NCI-H510A treated with DMSO at 0.1 percent for 48 hours (cell line): Measurements from ENCODE around the gene ESYT3.
"Not testable (repeated sequence)": the region's sequence is repeated elsewhere in the genome, so short reads cannot be mapped to it uniquely, and the experiment has no call there.

ENCODE experiments used
- DNase-seq: peaks from one replicate; lab custom pipeline; 2025; lab: John Stamatoyannopoulos, UW

Gene ESYT3

DNA sequence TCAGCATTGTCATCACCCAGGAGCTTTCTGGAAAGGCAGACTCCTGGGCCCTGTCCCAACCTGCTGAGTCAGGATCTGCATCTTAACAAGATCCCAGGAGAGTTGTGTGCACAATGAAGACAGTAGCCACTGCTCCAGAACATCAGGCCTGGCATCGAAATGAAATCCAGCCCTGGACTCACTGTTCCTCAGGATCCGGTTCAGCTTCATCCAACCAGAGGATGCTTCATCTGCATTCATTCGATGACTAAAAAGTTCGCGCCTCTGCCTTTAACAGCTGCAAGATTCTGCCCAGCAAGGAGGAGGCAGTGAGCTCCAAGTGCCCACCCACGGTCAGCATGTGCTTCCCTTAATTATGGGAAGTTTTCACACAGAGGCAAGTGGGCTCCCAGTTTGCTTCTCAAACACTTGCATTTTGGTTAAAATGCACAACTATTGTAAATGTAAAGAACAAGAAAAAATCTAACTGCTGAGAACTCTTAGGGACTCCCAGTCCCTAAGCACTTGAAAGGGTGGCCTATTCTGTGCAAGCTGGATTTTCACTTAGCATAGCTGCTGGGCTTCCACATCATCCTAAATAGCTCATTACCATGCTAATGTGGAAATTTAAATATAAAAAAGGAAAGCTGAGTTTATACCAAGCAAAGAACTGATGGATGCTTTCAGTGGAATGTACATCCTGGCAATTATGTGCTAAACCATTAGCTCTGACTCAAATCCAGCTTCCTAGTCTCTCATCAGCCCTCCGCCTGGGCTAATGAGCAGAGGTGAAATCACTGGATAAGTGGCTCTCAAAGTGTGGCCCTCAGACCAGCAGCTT is 25.5 kb upstream of the ESYT3 start:
- DNase-seq, result no peak

DNA sequence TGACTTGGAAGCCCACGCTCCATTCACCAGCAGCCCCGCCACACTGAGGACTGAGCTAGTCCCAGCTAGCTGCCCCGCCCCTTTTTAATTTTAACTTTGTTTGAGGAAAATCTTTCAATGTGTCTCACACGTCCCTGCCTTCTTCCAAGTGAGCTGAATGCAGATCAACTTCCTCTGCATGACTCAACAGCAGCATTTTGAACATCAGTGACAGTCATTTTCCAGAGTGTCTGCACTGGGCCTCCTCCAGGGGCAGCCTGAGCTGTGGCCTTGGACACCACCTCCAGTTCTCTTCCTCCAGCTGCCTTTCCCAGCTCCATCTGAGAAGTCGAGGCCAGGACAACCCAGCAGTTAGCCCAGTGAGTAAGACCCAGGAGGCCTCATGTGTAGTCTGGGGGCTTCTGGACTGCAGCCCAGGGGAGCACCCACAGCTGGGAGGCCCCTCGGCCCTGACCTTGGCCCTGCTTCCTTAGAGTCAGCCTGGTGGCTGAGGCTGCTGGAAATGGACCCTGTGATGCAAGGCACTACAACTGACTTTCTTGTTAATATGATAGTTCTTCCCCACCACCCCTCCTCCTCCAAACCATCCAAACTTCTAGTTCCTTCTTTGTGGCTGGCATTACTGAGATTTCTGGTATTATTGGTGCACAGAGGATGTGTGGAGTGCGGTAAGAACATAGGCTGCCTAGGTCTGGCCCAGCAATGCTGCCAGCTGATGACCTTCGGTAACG is 21.4 kb upstream of the ESYT3 start:
- DNase-seq, result no peak

DNA sequence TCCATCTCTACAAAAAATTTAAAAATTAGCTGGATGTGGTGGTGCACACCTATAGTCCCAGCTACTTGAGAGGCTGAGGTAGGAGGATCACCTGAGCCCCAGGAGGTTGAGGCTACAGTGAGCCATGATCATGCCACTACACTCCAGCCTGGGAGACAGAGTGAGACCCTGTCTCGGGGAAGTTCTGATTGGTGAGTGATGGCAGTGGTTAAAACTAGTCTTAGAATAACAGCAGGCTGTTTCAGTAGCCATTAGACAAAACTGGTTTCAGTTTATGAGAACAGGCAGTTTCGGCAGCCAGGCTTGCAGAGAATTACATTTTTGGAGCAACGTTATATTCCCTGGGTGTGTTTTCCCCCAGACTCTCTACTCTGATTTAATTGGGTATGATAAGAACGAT is 18.2 kb upstream of the ESYT3 start:
- not testable (repeated sequence) for DNase-seq

DNA sequence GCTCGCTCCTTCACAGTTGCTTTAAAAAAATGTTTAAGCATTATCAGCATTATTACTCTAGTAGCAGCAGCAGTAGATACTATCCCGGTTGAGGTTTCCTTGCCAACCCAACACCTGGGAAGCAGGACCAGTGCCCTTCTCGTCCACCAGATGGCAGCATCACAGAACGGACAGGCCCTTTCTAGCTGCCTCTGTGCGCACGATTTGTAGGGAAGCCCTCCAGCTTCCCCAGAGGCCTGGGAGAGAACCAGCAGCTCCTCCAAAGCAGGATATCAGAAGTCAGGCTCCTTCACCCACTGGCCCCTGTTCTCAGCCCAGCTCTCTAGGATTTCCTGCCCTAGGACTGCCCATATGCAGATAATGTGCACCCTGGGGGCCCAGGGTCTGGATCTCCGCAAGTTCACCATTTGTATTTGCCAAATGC is 16.8 kb upstream of the ESYT3 start:
- peak; percentile 82 for DNase-seq

DNA sequence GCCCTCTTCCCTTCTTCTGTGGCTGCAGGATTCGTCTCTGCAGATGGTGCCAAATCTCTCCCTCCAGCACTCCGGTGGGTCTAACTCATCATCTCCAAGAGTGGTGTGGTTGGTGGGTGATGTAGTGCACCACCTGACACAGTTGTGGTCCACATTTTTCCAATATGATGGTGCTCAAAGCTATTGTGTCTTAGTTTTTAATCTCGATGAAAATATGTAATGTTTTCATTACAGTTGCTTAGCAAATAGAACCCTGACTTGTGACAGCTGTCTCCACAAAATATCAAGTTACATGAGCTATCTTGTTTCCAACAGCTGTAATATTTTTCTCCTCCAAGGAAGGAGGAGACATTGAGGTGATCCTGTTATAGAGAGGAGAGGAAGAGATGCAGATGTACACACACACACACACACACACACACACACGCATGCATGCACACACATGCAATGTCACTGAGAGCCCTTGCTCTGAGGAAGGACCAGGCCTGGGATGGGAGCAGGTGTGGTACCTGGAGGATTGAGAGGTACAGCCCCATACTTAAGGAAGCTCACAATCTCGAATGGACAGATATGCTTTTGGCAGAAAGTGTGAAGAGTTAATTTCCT is 15.7 kb upstream of the ESYT3 start:
- peak; percentile 39 for DNase-seq

DNA sequence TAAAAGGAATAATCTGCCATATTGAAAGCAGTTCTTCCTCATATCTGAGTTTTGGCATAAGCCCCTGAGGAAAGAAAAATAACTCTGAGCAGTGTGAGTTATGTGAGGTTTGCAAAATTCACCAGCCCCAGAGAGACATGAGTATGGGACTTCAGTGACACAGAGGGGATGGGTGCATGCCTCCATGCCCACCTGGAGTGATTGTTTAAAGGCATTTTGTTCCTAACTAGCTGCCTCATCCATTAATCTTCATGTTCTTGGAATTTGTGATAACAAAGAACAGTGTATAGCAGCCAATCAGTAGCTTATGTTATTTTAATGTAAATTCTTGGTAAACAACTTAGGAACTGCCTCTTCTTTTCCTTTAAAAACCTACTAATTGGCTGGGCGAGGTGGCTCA is 11.1 kb upstream of the ESYT3 start:
- DNase-seq, result no peak

DNA sequence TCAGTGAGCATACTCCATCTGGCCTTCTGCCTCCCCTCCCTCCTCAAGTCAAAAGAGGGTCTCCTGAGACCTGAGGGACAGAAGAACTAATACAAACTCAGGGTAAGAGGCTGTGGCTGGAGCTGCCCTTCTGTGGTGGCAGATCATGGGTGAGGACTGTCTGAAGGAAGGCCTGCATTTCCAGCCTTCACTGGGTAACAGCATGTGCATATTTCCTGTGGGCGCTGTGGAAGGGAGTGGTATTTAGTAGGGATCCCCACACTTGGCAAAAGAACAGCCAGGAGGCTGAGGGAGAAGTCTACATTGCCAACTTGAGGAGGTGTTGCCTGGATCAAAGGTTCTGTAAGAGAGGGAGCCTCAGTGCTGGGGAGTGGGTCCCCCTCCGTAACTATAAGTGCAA is 10.1 kb upstream of the ESYT3 start:
- DNase-seq, result no peak

DNA sequence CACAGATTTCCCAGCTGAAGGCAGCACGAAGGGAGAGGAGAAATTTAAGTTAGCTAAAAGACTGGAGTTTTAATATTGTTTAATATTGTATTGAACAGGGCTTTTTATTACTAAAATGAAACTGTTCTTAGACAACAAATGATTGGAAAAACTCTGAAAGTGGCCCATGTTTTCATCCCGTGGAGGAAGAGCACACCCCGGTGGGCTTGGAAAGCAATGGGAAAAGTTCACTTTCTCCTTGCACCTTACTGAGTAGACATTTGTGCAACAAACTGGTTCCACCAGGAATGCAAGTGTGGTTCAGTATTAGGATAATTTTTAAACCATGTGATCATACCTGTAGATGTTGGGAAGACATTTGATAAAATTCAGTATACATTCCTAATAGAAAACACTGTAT is 8.2 kb upstream of the ESYT3 start:
- no peak for DNase-seq

DNA sequence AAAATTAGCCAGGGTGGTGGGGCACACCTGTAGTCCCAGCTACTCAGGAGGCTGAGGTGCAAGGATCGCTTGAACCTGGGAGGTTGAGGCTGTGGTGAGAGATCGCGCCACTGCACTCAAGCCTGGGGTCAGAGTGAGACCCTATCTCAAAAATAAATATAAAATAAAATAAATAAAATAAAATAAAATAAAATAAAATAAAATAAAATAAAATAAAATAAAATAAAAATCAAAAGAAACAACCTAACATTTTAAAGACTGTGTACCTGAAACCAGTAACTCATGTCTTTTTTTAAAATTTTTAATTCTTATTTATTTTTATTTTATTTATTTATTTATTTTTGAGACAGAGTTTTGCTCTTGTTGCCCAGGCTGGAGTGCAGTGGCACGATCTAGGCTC is 7.7 kb upstream of the ESYT3 start:
- not testable (repeated sequence) for DNase-seq

DNA sequence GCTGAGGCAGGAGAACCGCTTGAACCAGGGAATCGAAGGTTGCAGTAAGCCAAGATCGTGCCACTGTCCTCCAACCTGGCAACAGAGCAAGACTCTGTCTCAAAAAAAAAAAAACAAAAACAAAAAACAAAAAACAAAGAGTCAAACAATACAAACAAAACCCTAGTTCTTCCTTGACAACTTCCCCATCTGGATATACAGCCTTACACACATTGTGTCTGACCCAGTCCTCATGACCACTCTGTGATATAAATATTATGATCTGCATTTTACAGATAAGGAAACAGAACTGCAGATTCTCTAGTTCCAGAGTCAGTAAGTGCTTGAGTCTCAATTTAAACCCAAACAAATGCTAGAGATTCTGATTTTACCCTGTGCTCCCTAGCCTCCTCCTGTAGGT is 4.8 kb upstream of the ESYT3 start:
- no peak for DNase-seq

DNA sequence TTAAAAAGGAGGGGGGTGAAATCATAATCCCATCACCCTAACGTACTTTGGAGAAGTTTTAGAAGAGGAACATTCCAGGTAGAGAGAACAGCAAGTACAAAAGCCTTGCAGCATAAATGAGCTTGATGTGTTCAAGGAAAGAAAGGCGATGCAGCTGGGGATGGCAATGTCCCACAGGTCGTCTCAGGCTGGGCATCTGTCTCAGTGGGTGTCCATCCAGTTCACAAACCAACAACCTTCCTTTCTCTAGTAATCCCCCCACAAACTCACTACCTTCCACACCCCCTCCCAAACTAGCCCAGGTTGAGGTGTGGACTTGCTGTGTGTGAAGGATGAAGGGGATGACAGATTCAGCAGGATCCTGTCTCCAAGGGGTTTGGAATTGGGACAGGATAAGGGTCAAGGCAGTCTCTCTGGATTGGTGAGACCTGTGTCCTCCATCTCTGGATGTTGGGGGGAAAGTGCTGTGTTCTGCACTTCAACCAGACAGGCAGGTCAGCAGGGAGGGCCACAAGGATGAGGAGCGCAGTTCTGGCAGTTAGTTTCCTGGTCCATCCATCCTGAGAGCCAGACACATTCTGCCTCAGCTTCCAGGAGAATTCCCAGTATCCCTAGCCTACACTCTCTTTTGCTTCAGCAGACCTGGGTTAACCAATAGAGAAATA is 1.7 kb upstream of the ESYT3 start:
- no peak for DNase-seq

DNA sequence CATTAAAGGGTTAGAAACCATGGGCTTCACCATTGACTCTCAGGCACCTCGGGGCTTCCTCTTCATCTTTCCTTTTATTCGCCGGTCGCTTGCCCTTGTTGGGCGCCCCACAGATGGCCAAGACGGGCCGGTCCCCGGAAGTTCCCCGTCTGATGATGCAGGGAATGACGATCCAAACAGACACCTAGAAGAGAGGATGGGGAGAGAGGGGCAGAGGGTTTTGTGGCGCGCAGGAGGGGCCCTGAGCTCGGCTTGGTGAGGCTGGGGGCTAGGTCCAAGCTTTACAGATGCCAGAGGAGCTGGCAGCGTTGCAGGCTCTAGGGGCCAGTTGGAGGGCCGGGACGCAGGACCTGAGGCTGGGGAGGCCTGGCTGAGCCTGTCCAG is 532 bp upstream of the ESYT3 start:
- no peak for DNase-seq

DNA sequence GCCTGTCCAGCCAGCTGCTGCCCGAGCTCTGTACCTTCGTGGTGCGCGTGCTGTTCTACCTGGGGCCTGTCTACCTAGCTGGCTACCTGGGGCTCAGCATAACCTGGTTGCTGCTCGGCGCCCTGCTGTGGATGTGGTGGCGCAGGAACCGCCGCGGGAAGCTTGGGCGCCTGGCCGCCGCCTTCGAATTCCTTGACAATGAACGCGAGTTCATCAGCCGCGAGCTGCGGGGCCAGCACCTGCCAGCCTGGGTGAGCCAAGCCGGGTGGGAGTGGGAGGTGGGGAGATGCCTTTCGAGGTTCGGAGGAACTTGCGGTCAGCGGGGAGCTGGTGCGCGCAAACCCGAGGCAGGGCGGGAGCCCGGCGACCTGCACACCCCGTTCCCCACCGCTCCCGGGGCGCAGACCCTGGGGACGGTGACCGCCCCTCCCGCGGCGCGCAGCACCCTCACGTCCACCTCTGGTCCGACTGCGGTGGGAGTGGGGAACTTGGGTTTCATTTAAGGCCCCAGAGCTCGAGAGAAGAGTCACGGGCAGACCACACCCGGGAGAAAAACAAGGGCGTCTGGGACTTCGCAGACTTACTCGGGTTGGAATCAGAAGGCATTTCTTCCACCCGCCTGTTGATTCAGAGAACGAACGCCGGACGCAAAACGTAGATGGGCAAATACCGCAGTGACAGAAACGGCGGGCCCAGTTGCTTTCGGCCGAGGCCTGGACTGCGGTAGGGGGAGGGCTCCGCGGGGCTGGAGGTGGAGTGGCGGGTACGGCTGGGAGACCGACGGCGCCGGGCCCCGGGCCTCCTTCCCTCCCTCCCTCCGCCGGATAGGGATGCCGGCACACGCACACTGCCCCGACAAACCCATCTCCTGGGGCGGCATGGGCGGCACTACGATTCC is 708 bp downstream of the ESYT3 start:
- peak; percentile 24 for DNase-seq

DNA sequence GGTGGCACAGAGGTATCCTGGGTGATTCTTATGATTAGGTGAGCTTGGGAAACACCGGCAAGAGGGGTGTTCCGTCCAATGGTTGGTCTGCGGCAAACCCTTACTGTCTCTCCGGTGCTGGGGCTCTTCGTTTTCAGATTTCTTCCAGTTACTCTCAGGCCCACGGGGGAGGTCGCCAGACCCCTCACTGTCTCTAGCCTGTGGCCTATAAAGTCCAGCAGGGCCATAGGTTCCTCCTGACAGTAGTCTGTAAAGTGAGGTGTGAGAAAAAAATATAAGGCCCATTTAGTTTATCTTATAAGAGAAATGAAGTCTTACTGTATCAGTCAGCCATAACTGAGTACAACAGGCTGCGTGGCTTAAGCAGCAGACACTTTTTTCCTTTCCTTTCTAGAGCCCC is 1.4 kb downstream of the ESYT3 start:
- DNase-seq, result no peak

DNA sequence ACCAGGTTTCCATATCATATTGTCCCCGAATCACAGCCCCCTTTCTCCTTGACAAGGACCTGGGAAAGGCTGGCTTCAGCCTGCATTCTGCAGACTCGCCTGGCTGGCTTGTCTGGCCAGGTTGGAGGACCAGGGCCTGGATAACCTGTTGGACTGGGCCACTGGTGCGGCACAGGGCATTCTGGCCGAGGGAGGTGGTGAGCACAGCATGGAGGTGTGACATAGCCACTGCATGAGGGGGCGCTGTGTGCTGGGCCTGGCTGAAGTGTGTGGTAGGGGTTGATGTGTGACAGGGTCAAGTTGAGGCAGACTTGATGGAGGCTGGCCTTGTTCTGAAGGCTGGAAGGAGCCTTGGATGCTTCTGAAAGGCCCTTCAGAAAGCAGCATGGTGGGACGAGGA is 2.9 kb downstream of the ESYT3 start:
- no peak for DNase-seq

DNA sequence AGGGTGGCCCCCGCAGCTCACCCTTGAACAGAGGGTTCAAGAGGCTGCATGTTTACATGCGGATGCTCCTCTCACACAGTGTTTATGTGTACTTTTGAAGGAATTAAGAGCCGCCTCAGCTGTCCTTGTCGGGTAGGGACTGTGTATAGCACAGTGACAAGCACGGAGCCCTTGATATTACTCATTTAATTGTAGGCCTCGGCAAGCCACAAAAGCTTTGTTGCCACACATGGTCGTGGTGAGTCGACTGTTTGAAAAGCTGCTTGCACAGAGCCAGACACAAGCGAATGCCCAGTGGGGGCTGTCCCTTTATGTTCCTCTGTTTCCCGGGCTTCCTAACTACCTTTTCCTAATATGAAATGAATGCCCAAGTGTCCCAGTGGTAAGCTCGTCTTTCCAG is 4.5 kb downstream of the ESYT3 start:
- peak; percentile 21 for DNase-seq

DNA sequence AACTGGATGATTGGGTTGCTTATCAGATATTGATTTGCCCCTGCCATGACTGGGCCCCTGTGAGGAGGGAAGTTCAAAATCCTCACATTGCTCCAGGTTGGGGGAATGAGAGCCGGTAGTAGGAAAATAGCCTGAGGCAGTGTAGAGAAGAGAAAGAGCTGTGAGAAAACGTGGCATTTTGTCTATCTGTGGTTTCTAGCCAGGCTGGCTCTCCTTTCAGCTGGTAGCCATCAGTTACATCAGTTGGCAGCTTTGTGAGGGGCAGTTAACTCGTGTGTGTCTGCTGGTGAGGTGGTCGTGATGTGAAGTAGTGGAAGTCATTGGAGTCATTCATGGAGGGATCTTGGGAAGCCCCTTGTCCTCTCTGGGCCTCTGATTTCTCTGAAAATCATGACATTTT is 5.2 kb downstream of the ESYT3 start:
- no peak for DNase-seq

DNA sequence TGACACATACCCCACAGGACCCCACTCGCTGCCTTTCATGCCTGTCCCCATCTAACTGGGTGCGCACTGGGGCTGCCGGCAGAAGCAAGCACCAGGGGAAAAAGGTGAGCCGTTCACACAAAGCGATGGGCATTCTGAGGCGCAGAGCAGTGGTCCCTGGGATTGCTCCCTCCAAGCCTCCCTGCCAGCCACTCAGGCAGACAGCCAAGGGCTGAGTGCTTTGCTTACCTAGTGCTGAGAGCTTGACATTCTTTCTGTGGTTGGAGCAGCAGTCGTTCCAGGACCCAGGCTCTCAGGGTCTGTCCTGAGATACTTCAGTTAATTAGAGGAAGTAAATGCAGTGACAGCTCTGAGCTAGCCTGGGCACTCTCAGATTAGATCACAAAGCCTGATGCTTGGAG is 5.7 kb downstream of the ESYT3 start:
- peak; percentile 46 for DNase-seq

DNA sequence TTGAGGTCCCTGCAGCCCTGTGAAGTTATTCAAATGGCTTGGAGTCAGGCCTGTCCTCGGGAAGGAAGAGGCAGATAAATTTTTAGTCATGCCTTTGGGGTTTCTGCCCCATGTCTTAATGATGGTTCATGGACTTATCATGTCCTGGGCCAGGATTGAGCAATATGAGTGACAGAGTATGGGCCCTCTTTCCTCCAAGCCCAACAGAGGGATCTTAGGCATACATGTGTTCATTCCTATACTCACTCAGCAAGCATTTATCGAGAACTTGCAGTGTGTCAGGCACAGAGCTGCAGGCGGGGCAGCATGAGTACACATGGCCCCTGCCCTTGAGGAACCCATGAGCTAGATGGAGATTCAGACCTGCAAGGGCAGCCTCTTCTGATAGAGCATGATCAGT is 6.2 kb downstream of the ESYT3 start:
- DNase-seq, result no peak

DNA sequence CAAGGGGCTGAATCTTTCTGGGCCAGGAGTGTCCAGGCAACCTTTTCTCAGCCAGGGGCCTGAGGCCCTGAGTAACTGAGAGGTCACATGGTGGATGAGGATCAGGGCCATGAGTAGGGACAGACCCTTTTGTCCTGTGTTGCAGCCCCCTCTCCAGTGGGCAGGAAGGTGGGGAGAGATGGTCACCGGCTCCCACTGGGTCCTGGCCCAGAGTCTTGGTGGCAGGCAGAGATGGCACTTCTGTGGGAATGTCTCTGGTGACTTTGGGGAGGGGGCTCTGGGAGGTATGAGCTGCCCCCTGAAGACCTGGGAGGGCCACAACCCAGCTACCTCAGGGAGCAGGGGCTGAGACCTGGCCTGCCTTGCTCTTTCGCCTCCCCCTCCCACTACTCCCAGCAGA is 6.8 kb downstream of the ESYT3 start:
- no peak for DNase-seq

DNA sequence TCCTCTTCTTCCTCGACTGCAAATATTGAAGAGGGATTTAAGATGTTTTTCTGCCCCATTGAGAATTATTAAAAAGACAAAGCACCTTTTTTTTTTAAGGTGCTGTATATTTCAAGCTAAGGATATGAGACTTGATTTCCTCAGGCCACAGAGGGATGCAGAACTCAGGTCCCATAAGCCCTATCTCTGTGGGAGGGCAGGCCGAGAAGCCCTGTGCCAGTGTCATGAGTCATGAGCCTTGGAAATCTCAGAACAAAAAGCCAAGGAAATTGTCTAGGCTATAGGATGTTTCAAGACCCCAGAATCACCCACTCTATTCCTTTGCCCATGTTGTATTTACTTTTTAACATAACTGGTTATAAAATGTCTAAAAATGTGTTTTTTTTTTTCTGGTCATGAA is 7.3 kb downstream of the ESYT3 start:
- DNase-seq, result no peak

DNA sequence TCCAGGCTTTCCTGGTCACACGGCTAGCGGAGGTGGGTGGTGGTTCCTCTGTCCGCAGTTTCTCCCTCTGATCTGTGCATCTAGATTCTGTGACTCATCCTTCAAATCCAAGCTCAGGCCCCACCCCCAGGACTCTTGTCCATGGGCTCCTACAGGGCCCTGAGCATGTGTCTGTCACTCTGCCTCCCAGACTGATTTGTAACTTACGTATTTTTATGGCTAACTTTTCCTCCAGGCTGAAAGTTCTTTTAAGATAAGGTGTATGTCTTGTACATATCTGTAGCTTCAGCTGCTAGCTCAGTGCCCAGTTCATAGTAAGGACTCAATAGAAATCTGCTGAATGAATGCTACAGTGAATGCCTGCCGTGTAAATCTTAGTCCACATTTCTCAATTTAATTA is 8.0 kb downstream of the ESYT3 start:
- no peak for DNase-seq
